WTC11 (cell line): ENCODE results near the gene CD79A. TPM values are rescaled to one million over a fixed set of nuclear protein-coding genes. Genes with fewer than 3 reads are reported as not detected.

Experiments used
- ATAC-seq: fragments of 200-7000 bp; cut with Tn5 transposase; 2 replicates; pipeline ENCODE4 v1.10.0; 2021; ENCODE audit warnings: mild to moderate bottlenecking, moderate library complexity
- CTCF ChIA-PET: fragments of 300-600 bp; sonication (Branson Sonifier 250); formaldehyde crosslinking; loops from one replicate; lab custom pipeline; 2021; ENCODE audit warnings: antibody characterized with exemption; lab: Charles Lee
- POLR2A ChIA-PET: fragments of 350-600 bp; sonication (Branson Sonifier 250); formaldehyde crosslinking; loops from one replicate; lab custom pipeline; 2021; ENCODE audit warnings: antibody characterized with exemption; lab: Charles Lee
- DNase-seq: peaks from one replicate; pipeline ENCODE4 v3.0.0; 2021; ENCODE audit warnings: low spot score
- H3K27ac Mint-ChIP-seq: 2 replicates; pipeline ENCODE4 v1.8.0; 2021; ENCODE audit warnings: mixed read lengths
- H3K27me3 Mint-ChIP-seq: 2 replicates; pipeline ENCODE4 v1.8.0; 2021; ENCODE audit warnings: low read depth, mild to moderate bottlenecking, moderate library complexity, mixed read lengths
- H3K36me3 Mint-ChIP-seq: 2 replicates; pipeline ENCODE4 v1.8.0; 2021; ENCODE audit warnings: mixed read lengths
- H3K4me1 Mint-ChIP-seq: 2 replicates; pipeline ENCODE4 v1.8.0; 2022; ENCODE audit warnings: mixed read lengths
- H3K4me3 Mint-ChIP-seq: 2 replicates; pipeline ENCODE4 v1.8.0; 2021; ENCODE audit warnings: mild to moderate bottlenecking, moderate library complexity, mixed read lengths
- H3K9me3 Mint-ChIP-seq: 2 replicates; pipeline ENCODE4 v1.8.0; 2021; ENCODE audit warnings: mixed read lengths
- AR ChIP-seq: fragments of 250-450 bp; sonication (Bioruptor Pico); IDR thresholded peaks from 2 replicates; pipeline ENCODE4 v1.9.0; 2021; ENCODE audit warnings: mild to moderate bottlenecking
- CBFB ChIP-seq: sonication (generic); formaldehyde crosslinking; IDR thresholded peaks from 2 replicates; pipeline ENCODE4 v1.8.1; 2022; ENCODE audit warnings: mild to moderate bottlenecking, low read depth, missing genetic modification reagents
- CREM ChIP-seq: sonication (generic); formaldehyde crosslinking; IDR thresholded peaks from 2 replicates; pipeline ENCODE4 v1.8.1; 2022; ENCODE audit warnings: mild to moderate bottlenecking, missing genetic modification reagents, moderate library complexity
- FOXK1 ChIP-seq: sonication (generic); formaldehyde crosslinking; IDR thresholded peaks from 2 replicates; pipeline ENCODE4 v1.8.0; 2022; ENCODE audit warnings: mild to moderate bottlenecking, moderate library complexity, missing genetic modification reagents
- GRHL2 ChIP-seq: fragments of 250-450 bp; sonication (Bioruptor Pico); IDR thresholded peaks from 2 replicates; pipeline ENCODE4 v1.8.0; 2022; ENCODE audit warnings: mild to moderate bottlenecking, moderate library complexity; ENCODE audit not compliant: insufficient replicate concordance, severe bottlenecking
- GTF2I ChIP-seq: fragments of 250-450 bp; sonication (Bioruptor Pico); conservative IDR thresholded peaks from 2 replicates; pipeline ENCODE4 v1.4.0; 2021; ENCODE audit warnings: mild to moderate bottlenecking
- NFATC4 ChIP-seq: fragments of 250-450 bp; sonication (Bioruptor Pico); IDR thresholded peaks from 2 replicates; pipeline ENCODE4 v1.9.0; 2021; ENCODE audit warnings: mild to moderate bottlenecking
- PRRX2 ChIP-seq: fragments of 250-450 bp; sonication (Bioruptor Pico); IDR thresholded peaks from 2 replicates; pipeline ENCODE4 v1.8.0; 2021; ENCODE audit warnings: mild to moderate bottlenecking
- RELA ChIP-seq: sonication (generic); formaldehyde crosslinking; IDR thresholded peaks from 2 replicates; pipeline ENCODE4 v1.8.1; 2022; ENCODE audit warnings: missing genetic modification reagents, mild to moderate bottlenecking, borderline replicate concordance
- SMAD3 ChIP-seq: sonication (generic); formaldehyde crosslinking; IDR thresholded peaks from 2 replicates; pipeline ENCODE4 v1.8.0; 2022; ENCODE audit warnings: missing genetic modification reagents, mild to moderate bottlenecking, borderline replicate concordance
- USF2 ChIP-seq: sonication (generic); formaldehyde crosslinking; IDR thresholded peaks from 2 replicates; pipeline ENCODE4 v1.8.1; 2023; ENCODE audit warnings: mild to moderate bottlenecking, missing genetic modification reagents, moderate library complexity
- ZNF219 ChIP-seq: sonication (generic); formaldehyde crosslinking; IDR thresholded peaks from 2 replicates; pipeline ENCODE4 v1.8.0; 2023; ENCODE audit warnings: missing genetic modification reagents, mild to moderate bottlenecking, borderline replicate concordance
- ZNF416 ChIP-seq: fragments of 250-450 bp; sonication (Bioruptor Pico); IDR thresholded peaks from 2 replicates; pipeline ENCODE4 v1.9.0; 2021; ENCODE audit warnings: mild to moderate bottlenecking, inconsistent platforms
- ZSCAN18 ChIP-seq: fragments of 250-450 bp; sonication (Bioruptor Pico); IDR thresholded peaks from 2 replicates; pipeline ENCODE4 v2.1.2; 2022; ENCODE audit warnings: mild to moderate bottlenecking, moderate library complexity
- total RNA-seq: library from RNA; stranded (reverse); gene quantifications from 3 replicates; pipeline ENCODE4 v1.2.3, GENCODE V29; 2021
- TF ChIP-seq, protein P1 (sequence below): sonication (generic); formaldehyde crosslinking; IDR thresholded peaks from 2 replicates; pipeline ENCODE4 v1.8.0; 2022; ENCODE audit warnings: mild to moderate bottlenecking, missing genetic modification reagents
- TF ChIP-seq, protein P2 (sequence below): sonication (generic); formaldehyde crosslinking; IDR thresholded peaks from 2 replicates; pipeline ENCODE4 v1.8.1; 2023; ENCODE audit warnings: mild to moderate bottlenecking, moderate library complexity, missing genetic modification reagents
- TF ChIP-seq, protein P3 (sequence below): sonication (generic); formaldehyde crosslinking; conservative IDR thresholded peaks from 2 replicates; pipeline ENCODE4 v1.8.1; 2022; ENCODE audit warnings: mild to moderate bottlenecking, missing genetic modification reagents
- TF ChIP-seq, protein P4 (sequence below): fragments of 200-600 bp; IDR thresholded peaks from 2 replicates; pipeline ENCODE4 v1.8.0; 2022; ENCODE audit warnings: antibody characterized with exemption
- TF ChIP-seq, protein P5 (sequence below): sonication (generic); formaldehyde crosslinking; conservative IDR thresholded peaks from 2 replicates; pipeline ENCODE4 v1.8.1; 2023; ENCODE audit warnings: mild to moderate bottlenecking, low read depth, missing genetic modification reagents, moderate library complexity

CD79A gene
- total RNA-seq, 1 experiment from 2014 or later = 0.42 TPM

DNA sequence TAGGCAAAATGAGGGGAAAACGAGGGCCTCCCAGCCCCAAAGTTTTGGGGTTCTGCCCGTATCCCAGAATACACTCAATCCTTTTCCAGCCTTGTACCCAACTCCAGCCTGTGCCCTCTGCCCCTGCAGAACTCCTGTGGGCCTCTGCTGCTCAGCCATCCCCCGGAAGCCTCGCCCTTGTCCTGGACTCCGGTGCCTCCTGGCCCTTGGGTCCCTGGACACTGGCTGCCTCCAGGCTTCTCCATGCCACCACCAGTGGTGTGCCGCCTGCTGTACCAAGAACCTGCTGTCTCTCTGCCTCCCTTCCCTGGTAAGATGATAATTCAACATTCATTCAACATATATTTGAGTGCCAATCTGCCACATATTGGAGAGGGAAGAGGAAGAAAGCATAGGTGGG is 28.4 kb upstream of the CD79A start:
- peaks cover 10% of the 10 kb centered on the region for H3K4me1 Mint-ChIP-seq
- POLR2A ChIA-PET = no interaction called here
- CTCF ChIA-PET = interaction anchor here (5.3 kb wide), 1 partner anchor 12 kb away, joined by 31 read pairs; no protein-coding TSS in a partner anchor
- TF ChIP-seq GTF2I (CRISPR knock-in tag) (no peak), ZNF219 (no peak), CREM (CRISPR knock-in tag) (no peak), ZSCAN18 (no peak), CBFB (no peak), AR (no peak), SMAD3 (CRISPR knock-in tag) (no peak), ZNF416 (no peak), NFATC4 (CRISPR knock-in tag) (no peak), USF2 (CRISPR knock-in tag) (no peak), RELA (no peak), GRHL2 (no peak), FOXK1 (no peak), PRRX2 (CRISPR knock-in tag) (no peak)
- TF ChIP-seq, protein P1, sequence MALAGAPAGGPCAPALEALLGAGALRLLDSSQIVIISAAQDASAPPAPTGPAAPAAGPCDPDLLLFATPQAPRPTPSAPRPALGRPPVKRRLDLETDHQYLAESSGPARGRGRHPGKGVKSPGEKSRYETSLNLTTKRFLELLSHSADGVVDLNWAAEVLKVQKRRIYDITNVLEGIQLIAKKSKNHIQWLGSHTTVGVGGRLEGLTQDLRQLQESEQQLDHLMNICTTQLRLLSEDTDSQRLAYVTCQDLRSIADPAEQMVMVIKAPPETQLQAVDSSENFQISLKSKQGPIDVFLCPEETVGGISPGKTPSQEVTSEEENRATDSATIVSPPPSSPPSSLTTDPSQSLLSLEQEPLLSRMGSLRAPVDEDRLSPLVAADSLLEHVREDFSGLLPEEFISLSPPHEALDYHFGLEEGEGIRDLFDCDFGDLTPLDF = no peak
- TF ChIP-seq, protein P2, sequence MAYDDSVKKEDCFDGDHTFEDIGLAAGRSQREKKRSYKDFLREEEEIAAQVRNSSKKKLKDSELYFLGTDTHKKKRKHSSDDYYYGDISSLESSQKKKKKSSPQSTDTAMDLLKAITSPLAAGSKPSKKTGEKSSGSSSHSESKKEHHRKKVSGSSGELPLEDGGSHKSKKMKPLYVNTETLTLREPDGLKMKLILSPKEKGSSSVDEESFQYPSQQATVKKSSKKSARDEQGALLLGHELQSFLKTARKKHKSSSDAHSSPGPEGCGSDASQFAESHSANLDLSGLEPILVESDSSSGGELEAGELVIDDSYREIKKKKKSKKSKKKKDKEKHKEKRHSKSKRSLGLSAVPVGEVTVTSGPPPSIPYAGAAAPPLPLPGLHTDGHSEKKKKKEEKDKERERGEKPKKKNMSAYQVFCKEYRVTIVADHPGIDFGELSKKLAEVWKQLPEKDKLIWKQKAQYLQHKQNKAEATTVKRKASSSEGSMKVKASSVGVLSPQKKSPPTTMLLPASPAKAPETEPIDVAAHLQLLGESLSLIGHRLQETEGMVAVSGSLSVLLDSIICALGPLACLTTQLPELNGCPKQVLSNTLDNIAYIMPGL = no peak
- TF ChIP-seq, protein P3, sequence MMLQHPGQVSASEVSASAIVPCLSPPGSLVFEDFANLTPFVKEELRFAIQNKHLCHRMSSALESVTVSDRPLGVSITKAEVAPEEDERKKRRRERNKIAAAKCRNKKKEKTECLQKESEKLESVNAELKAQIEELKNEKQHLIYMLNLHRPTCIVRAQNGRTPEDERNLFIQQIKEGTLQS (CRISPR knock-in tag) = no peak
- TF ChIP-seq, protein P4, sequence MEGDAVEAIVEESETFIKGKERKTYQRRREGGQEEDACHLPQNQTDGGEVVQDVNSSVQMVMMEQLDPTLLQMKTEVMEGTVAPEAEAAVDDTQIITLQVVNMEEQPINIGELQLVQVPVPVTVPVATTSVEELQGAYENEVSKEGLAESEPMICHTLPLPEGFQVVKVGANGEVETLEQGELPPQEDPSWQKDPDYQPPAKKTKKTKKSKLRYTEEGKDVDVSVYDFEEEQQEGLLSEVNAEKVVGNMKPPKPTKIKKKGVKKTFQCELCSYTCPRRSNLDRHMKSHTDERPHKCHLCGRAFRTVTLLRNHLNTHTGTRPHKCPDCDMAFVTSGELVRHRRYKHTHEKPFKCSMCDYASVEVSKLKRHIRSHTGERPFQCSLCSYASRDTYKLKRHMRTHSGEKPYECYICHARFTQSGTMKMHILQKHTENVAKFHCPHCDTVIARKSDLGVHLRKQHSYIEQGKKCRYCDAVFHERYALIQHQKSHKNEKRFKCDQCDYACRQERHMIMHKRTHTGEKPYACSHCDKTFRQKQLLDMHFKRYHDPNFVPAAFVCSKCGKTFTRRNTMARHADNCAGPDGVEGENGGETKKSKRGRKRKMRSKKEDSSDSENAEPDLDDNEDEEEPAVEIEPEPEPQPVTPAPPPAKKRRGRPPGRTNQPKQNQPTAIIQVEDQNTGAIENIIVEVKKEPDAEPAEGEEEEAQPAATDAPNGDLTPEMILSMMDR = no peak
- TF ChIP-seq, protein P5, sequence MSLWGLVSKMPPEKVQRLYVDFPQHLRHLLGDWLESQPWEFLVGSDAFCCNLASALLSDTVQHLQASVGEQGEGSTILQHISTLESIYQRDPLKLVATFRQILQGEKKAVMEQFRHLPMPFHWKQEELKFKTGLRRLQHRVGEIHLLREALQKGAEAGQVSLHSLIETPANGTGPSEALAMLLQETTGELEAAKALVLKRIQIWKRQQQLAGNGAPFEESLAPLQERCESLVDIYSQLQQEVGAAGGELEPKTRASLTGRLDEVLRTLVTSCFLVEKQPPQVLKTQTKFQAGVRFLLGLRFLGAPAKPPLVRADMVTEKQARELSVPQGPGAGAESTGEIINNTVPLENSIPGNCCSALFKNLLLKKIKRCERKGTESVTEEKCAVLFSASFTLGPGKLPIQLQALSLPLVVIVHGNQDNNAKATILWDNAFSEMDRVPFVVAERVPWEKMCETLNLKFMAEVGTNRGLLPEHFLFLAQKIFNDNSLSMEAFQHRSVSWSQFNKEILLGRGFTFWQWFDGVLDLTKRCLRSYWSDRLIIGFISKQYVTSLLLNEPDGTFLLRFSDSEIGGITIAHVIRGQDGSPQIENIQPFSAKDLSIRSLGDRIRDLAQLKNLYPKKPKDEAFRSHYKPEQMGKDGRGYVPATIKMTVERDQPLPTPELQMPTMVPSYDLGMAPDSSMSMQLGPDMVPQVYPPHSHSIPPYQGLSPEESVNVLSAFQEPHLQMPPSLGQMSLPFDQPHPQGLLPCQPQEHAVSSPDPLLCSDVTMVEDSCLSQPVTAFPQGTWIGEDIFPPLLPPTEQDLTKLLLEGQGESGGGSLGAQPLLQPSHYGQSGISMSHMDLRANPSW (CRISPR knock-in tag) = no peak
- no peaks in the 10 kb centered on the region for H3K36me3 Mint-ChIP-seq
- no peak overlapping the region for H3K4me3 Mint-ChIP-seq
- DNase-seq = no peak
- peaks cover 11% of the 10 kb centered on the region for H3K9me3 Mint-ChIP-seq
- no peak for ATAC-seq
- H3K27ac Mint-ChIP-seq = no peak overlapping the region
- peaks cover 50% of the 10 kb centered on the region for H3K27me3 Mint-ChIP-seq
